Measurements from ENCODE around the gene PRDM16. TPM values are rescaled to one million over a fixed set of nuclear protein-coding genes. Genes with fewer than 3 reads are reported as not detected.

The PRDM16 gene
- total and polyA plus RNA-seq, 4 donors, result 0.05 to 0.67 (median 0.19) TPM

DNA sequence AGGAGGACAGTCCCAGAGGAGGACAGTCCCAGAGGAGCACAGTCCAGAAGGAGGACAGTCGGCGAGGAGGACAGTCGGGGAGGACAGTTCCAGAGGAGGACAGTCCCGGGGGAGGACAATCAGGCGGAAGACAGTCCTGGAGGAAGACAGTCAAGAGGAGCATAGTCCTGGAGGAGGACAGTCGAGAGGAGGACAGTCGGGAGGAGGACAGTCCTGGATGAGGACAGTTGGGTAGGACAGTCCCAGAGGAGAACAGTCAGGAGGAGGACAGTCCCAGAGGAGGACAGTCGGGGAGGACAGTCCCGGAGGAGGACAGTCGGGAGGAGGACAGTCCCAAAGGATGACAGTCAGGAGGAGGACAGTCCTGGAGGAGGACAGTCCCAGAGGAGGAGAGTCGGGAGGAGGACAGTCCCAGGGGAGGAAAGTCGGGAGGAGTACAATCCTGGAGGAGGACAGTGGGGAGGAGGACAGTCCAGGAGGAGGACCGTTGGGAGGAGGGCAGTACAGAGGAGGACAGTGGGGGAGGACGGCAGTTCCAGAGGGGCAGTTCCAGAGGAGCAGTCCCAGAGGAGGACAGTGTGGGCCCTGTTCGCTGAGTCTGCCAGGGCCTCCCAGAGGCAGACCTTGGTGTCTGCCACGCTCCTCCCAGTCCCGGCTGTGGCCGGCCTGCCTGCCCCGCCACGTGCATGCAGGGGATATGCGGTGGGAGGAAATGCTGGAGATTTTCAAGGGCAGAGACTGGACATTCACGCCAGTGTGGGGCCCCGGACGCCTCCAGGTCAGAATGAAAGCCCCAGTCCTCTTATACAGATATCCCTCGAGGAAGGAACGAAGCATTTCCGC is 201.6 kb downstream of the PRDM16 start:
- no peak for TF ChIP-seq NR2F2 (IDR thresholded peaks at IDR 0.05)
- TF ChIP-seq YY1 (IDR thresholded peaks at IDR 0.05), result no peak
- no peak for TF ChIP-seq GABPA (IDR thresholded peaks at IDR 0.05 in 1 of 2, conservative IDR thresholded peaks at IDR 0.05 in 1 of 2)
- no peak for TF ChIP-seq HNF4G (IDR thresholded peaks at IDR 0.05)
- TF ChIP-seq FOXA2 (IDR thresholded peaks at IDR 0.05), result no peak
- TF ChIP-seq RAD21 (IDR thresholded peaks at IDR 0.05), result no peak
- no peak for TF ChIP-seq JUND (IDR thresholded peaks at IDR 0.05)
- no peak for TF ChIP-seq FOXA1 (IDR thresholded peaks at IDR 0.05)
- TF ChIP-seq, protein P1, sequence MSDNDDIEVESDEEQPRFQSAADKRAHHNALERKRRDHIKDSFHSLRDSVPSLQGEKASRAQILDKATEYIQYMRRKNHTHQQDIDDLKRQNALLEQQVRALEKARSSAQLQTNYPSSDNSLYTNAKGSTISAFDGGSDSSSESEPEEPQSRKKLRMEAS (IDR thresholded peaks at IDR 0.05), result no peak
- TF ChIP-seq HNF4A (conservative IDR thresholded peaks at IDR 0.05), result no peak

GRCh38 chr1:3271866-3272265 is 202.9 kb downstream of the PRDM16 start:
- Histone ChIP-seq H3K4me1 (ENCODE audit: control insufficient read depth in 4 of 4, insufficient read depth in 4 of 4, low read length in 3 of 4) (no peaks in the 10 kb centered on the region), H3K27ac (ENCODE audit: low read depth in 1 of 2, low read length in 2 of 2) (no peak overlapping the region), H3K9ac (ENCODE audit: low read depth in 1 of 2, low read length in 2 of 2) (no peak overlapping the region), H3K9me3 (ENCODE audit: control insufficient read depth in 4 of 4, low read length in 3 of 4) (no peaks in the 10 kb centered on the region), H3K27me3 (ENCODE audit: control insufficient read depth in 4 of 4, insufficient read depth in 4 of 4, low read length in 3 of 4) (peaks cover 0 to 3% (median 0%) of the 10 kb centered on the region in 4 donors), H3K4me3 (ENCODE audit: low read depth in 1 of 3, low read length in 3 of 3) (no peak overlapping the region), H3K36me3 (ENCODE audit: control insufficient read depth in 4 of 4, insufficient read depth in 3 of 4, low read depth in 1 of 4, low read length in 3 of 4) (no peaks in the 10 kb centered on the region)
- TF ChIP-seq HNF4A (conservative IDR thresholded peaks at IDR 0.05), result no peak
- 83% methylated on average over 9 of the region's 9 CpGs for WGBS
- no peak for DNase-seq (ENCODE audit: low spot score)

More for the DNA sequence above, 201.6 kb downstream of the PRDM16 start:
- H3K9ac ChIP-seq (ENCODE audit: low read depth in 1 of 2, low read length in 2 of 2), result no peak overlapping the region
- no peaks in the 10 kb centered on the region for H3K4me1 ChIP-seq (ENCODE audit: control insufficient read depth in 4 of 4, insufficient read depth in 4 of 4, low read length in 3 of 4)
- 83% methylated on average over 27 of the region's 27 CpGs for WGBS
- H3K36me3 ChIP-seq (ENCODE audit: control insufficient read depth in 4 of 4, insufficient read depth in 3 of 4, low read depth in 1 of 4, low read length in 3 of 4), result no peaks in the 10 kb centered on the region
- H3K27ac ChIP-seq (ENCODE audit: low read depth in 1 of 2, low read length in 2 of 2), result no peak overlapping the region
- H3K4me3 ChIP-seq (ENCODE audit: low read depth in 1 of 3, low read length in 3 of 3), result no peak overlapping the region
- no peak for DNase-seq (ENCODE audit: low spot score)
- no peaks in the 10 kb centered on the region for H3K9me3 ChIP-seq (ENCODE audit: control insufficient read depth in 4 of 4, low read length in 3 of 4)
- H3K27me3 ChIP-seq (ENCODE audit: control insufficient read depth in 4 of 4, insufficient read depth in 4 of 4, low read length in 3 of 4), result peaks cover 0 to 3% (median 0%) of the 10 kb centered on the region in 4 donors

DNA sequence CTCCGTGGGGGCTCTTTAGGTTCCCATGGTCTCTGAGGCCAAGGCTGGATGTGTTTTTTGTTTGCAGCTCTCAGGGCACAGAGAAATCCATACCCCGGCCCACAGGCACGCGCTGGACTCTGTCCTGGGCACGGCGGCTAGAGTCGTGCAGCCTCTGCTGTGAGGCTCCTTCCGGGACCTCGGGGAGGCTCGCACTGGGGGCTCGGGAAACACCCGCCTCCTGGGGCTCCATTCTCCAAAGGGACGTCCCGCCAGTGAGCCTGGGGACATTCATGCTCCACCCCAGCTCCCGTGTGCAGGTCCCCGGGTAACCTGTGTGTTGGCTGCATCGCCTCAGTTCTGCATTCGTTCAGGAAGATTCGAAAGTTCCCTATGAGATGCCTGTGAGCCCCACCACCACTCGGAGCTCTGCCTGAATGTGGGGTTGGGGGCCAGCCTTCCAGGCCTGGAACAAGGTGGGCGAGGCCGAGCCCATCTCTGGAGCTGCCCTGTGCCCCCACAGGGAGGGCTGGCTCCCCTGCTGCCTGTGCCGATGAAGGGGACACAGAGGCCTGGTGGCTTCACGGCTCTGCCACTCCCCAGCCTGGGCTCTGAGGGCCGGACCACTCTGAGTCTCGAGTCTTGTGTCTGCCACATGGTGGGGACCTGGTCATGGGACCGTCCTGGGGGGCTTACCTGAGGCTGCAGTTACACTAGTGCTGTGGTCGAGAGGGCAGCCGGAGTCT is 203.5 kb downstream of the PRDM16 start:
- H3K9me3 ChIP-seq (ENCODE audit: control insufficient read depth in 4 of 4, low read length in 3 of 4), result no peaks in the 10 kb centered on the region
- no peak overlapping the region for H3K4me3 ChIP-seq (ENCODE audit: low read depth in 1 of 3, low read length in 3 of 3)
- TF ChIP-seq, protein P1 (IDR thresholded peaks at IDR 0.05), result no peak
- no peak for TF ChIP-seq JUND (IDR thresholded peaks at IDR 0.05)
- TF ChIP-seq CTCF (IDR thresholded peaks at IDR 0.05; ENCODE audit: low read depth, low read length, missing input control), result no peak
- TF ChIP-seq FOXA2 (IDR thresholded peaks at IDR 0.05), result no peak
- no peak for TF ChIP-seq TAF1 (conservative IDR thresholded peaks at IDR 0.05)
- TF ChIP-seq HNF4G (IDR thresholded peaks at IDR 0.05), result no peak
- H3K36me3 ChIP-seq (ENCODE audit: control insufficient read depth in 4 of 4, insufficient read depth in 3 of 4, low read depth in 1 of 4, low read length in 3 of 4), result no peaks in the 10 kb centered on the region
- H3K27ac ChIP-seq (ENCODE audit: low read depth in 1 of 2, low read length in 2 of 2), result no peak overlapping the region
- no peak for DNase-seq (ENCODE audit: low spot score)
- H3K9ac ChIP-seq (ENCODE audit: low read depth in 1 of 2, low read length in 2 of 2), result no peak overlapping the region
- 86% methylated on average over 29 of the region's 29 CpGs for WGBS
- no peaks in the 10 kb centered on the region for H3K4me1 ChIP-seq (ENCODE audit: control insufficient read depth in 4 of 4, insufficient read depth in 4 of 4, low read length in 3 of 4)
- H3K27me3 ChIP-seq (ENCODE audit: control insufficient read depth in 4 of 4, insufficient read depth in 4 of 4, low read length in 3 of 4), result peaks cover 0 to 3% (median 0%) of the 10 kb centered on the region in 4 donors
